Osteoblast (primary cell): ENCODE data around the gene SETD2. TPM values are rescaled to one million over a fixed set of nuclear protein-coding genes. Genes with fewer than 3 reads are reported as not detected.

Source experiments
- DNase-seq: peaks from one replicate; pipeline ENCODE4 v3.0.0; 2011; ENCODE audit warnings: low spot score, mixed read lengths; ENCODE audit not compliant: insufficient read length; ENCODE audit errors: missing footprints
- H2AFZ ChIP-seq: 2 replicates; pipeline ENCODE4 v1.6.0; 2011; ENCODE audit warnings: mild to moderate bottlenecking, low read length
- H3K27ac ChIP-seq: 2 replicates; pipeline ENCODE4 v1.5.1; 2011; ENCODE audit warnings: mild to moderate bottlenecking, low read depth, low read length, moderate library complexity
- H3K27me3 ChIP-seq: 2 replicates; pipeline ENCODE4 v1.6.0; 2012; ENCODE audit warnings: mild to moderate bottlenecking, control low read depth, inconsistent platforms, low read length, moderate library complexity; ENCODE audit not compliant: insufficient read depth
- H3K36me3 ChIP-seq: 2 replicates; pipeline ENCODE4 v1.5.1; 2011; ENCODE audit warnings: mild to moderate bottlenecking, low read length, control low read depth, moderate library complexity; ENCODE audit not compliant: insufficient read depth
- H3K4me1 ChIP-seq: 2 replicates; pipeline ENCODE4 v1.5.1; 2011; ENCODE audit warnings: mild to moderate bottlenecking, low read length, control low read depth, moderate library complexity; ENCODE audit not compliant: insufficient read depth
- H3K4me2 ChIP-seq: 2 replicates; pipeline ENCODE4 v1.6.0; 2011; ENCODE audit warnings: mild to moderate bottlenecking, low read length; ENCODE audit not compliant: insufficient read depth
- H3K4me3 ChIP-seq: fragments of 200-600 bp; sonication (generic); 3 replicates; pipeline ENCODE4 v1.5.1; 2012; ENCODE audit warnings: mild to moderate bottlenecking, low read length, inconsistent platforms; ENCODE audit not compliant: insufficient read depth
- H3K79me2 ChIP-seq: 2 replicates; pipeline ENCODE4 v1.6.0; 2012; ENCODE audit warnings: mild to moderate bottlenecking, low read length, control low read depth, inconsistent platforms; ENCODE audit not compliant: insufficient read depth
- H3K9me3 ChIP-seq: 2 replicates; pipeline ENCODE4 v1.5.1; 2011; ENCODE audit warnings: low read depth, low read length, control low read depth
- H4K20me1 ChIP-seq: 2 replicates; pipeline ENCODE4 v1.6.0; 2012; ENCODE audit warnings: mild to moderate bottlenecking, low read length, control low read depth; ENCODE audit not compliant: insufficient read depth
- total RNA-seq: library from RNA; depleted of rRNA; stranded (reverse); fragments of >200 nt; gene quantifications from 2 replicates; pipeline ENCODE4 v1.2.3, GENCODE V29; 2012
- TF ChIP-seq, protein P1 (sequence below): IDR thresholded peaks from 2 replicates; pipeline ENCODE4 v1.5.1; 2011; ENCODE audit warnings: mild to moderate bottlenecking, low read depth, low read length, moderate library complexity; ENCODE audit errors: extremely low read depth

SETD2 gene
- total RNA-seq, 1 donor: 39.8 TPM

DNA sequence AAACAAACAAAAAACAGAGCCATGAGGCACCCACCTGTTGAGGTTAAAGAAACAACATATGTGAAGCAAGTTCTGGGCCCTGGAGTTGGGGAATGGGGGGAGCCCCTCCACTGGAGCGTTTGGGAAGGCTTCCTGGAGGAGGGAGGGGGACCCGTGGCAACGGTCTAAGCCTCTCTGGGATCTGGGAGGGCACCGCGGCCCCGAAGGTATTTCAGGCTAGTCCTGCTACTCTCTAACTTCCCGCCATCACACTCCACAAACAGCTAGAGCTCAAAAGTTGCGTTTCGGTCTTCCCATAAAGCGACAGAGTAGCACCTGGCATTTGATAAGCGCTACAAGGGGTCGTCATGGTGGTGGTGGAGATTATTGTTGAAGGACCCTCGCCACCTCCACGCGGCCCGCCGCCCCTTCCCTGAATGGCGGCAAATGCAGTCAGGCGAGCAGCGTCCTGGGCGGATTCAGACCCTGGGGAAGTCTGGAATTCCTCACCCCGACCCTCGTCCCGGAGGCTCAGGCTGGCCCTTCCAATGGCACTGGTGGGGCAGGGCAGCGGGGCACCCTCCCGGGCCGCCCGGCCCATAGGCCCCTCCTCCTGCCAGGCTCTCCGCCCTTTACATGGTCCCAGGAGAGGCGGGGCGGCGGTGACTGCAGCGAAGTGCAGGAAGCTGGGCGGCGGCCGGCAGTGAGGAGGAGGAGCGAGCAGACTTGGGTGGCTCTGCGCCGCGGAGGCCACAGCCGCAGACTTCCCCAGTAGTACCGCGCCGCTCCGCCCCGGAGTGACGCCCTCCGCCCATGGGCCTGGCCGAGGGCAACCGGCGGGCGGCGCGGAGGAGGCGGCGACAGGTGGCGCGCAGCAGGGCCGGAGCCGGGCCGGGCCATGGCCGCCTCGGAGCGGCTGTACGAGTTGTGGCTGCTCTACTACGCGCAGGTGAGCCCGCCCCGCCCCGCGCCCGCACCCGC is 184.6 kb downstream of the SETD2 start, which contains the start of gene NBEAL2:
Gene NBEAL2, plus strand, starts transcription at position 682 of the 960 bp plus-strand sequence. Its CDS starts 196 bp downstream, at position 878.
- TF ChIP-seq, protein P1, sequence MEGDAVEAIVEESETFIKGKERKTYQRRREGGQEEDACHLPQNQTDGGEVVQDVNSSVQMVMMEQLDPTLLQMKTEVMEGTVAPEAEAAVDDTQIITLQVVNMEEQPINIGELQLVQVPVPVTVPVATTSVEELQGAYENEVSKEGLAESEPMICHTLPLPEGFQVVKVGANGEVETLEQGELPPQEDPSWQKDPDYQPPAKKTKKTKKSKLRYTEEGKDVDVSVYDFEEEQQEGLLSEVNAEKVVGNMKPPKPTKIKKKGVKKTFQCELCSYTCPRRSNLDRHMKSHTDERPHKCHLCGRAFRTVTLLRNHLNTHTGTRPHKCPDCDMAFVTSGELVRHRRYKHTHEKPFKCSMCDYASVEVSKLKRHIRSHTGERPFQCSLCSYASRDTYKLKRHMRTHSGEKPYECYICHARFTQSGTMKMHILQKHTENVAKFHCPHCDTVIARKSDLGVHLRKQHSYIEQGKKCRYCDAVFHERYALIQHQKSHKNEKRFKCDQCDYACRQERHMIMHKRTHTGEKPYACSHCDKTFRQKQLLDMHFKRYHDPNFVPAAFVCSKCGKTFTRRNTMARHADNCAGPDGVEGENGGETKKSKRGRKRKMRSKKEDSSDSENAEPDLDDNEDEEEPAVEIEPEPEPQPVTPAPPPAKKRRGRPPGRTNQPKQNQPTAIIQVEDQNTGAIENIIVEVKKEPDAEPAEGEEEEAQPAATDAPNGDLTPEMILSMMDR: no peak
- peak; percentile 99 for DNase-seq
- Histone ChIP-seq H3K4me1 (peaks cover 8% of the 10 kb centered on the region), H3K9me3 (no peaks in the 10 kb centered on the region), H3K27me3 (no peaks in the 10 kb centered on the region), H3K79me2 (peaks cover 19% of the 10 kb centered on the region), H3K4me3 (peak within 1 kb of the TSS; percentile 83), H3K27ac (peak within 1 kb of the TSS; percentile 37), H3K4me2 (peak within 1 kb of the TSS; percentile 92), H4K20me1 (peaks cover 8% of the 10 kb centered on the region), H2AFZ (peak within 1 kb of the TSS; percentile 92), H3K36me3 (no peaks in the 10 kb centered on the region)

DNA sequence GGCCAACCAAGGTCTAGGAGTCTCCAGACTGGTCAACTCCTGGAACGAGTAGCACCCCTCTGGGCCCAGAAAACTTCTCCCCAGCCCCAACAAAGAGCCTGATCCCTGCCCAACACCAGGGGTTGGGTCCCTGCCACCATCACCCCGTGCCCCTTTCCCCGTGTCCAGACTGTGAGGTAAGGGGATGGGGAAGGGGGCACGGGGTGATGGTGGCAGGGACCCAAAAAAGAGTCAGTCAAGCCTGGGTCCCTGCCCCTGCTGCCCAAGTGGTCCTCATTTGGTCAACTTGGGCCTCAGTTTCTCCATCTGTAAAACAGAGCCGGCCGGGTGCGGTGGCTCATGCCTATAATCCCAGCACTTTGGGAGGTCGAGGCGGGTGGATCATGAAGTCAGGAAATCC is 185.5 kb downstream of the SETD2 start:
- no peaks in the 10 kb centered on the region for H3K9me3 ChIP-seq
- no peak overlapping the region for H3K4me3 ChIP-seq
- peaks cover 17% of the 10 kb centered on the region for H4K20me1 ChIP-seq
- peaks cover 28% of the 10 kb centered on the region for H3K79me2 ChIP-seq
- TF ChIP-seq, protein P1: no peak
- H3K4me2 ChIP-seq: no peak overlapping the region
- H2AFZ ChIP-seq: no peak overlapping the region
- H3K27ac ChIP-seq: no peak overlapping the region
- no peaks in the 10 kb centered on the region for H3K36me3 ChIP-seq
- no peak for DNase-seq
- H3K4me1 ChIP-seq: peaks cover 8% of the 10 kb centered on the region
- H3K27me3 ChIP-seq: no peaks in the 10 kb centered on the region

DNA sequence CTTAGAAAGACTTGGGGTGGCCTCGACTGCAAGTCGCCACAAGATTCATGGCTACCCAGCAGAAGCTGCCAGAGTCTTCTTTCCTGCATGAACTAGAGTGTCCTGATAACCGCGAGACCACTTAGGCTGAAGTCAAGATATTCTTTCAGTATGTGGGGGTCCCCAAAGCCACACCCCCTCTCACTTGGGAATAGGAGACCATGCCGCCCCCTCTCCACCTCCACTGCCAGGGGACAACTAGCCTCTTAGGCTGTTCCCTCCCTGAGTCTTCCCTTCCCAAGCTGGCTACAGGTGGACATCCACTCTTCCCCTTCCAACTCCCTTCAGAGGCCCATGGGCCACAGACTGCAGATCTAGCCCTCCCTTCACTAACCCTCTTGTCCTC is 186.1 kb downstream of the SETD2 start:
- Histone ChIP-seq H3K4me1 (peaks cover 8% of the 10 kb centered on the region), H3K4me3 (no peak overlapping the region), H4K20me1 (peaks cover 19% of the 10 kb centered on the region), H3K27me3 (no peaks in the 10 kb centered on the region), H3K79me2 (peaks cover 32% of the 10 kb centered on the region), H3K4me2 (no peak overlapping the region), H3K9me3 (no peaks in the 10 kb centered on the region), H2AFZ (no peak overlapping the region), H3K27ac (no peak overlapping the region), H3K36me3 (no peaks in the 10 kb centered on the region)
- TF ChIP-seq, protein P1: no peak
- no peak for DNase-seq
